NB4 (cell line): ENCODE results near the gene PLEKHG4B.

Experiments
- POLR2A ChIP-seq: IDR thresholded peaks from 2 replicates; pipeline ENCODE4 v1.6.1; 2011; ENCODE audit warnings: mild to moderate bottlenecking; ENCODE audit not compliant: insufficient read length; ENCODE audit errors: extremely low read depth
- TF ChIP-seq, protein P1 (sequence below): IDR thresholded peaks from one replicate; pipeline ENCODE4 v1.5.1; 2012; ENCODE audit warnings: low read depth, low read length
- TF ChIP-seq, protein P2 (sequence below): IDR thresholded peaks from 2 replicates; pipeline ENCODE4 v1.6.1; 2011; ENCODE audit warnings: low read depth, low read length

DNA sequence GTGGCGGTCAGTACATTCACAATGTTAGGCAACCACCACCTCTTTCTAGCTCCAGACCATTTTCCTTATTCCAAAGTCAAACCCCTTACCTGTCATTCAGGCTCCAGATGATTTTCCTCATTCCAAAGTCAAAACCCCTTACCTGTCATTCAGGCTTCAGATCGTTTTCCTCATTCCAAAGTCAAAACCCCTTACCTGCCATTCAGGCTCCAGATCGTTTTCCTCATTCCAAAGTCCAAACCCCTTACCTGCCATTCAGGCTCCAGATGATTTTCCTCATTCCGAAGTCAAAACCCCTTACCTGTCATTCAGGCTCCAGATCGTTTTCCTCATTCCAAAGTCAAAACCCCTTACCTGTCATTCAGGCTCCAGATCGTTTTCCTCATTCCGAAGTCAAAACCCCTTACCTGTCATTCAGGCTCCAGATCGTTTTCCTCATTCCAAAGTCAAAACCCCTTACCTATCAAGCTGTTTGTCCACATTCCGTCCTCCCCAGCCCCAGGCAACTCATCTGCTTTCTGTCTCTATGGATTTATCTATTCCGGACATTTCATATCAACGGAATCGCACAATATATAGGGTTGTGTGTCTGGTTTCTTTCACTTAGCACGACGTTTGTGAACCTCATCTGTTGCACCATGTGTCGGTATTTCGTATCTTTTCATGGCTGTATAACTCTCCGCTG lies 5.2 kb downstream of the PLEKHG4B start:
- TF ChIP-seq, protein P1, sequence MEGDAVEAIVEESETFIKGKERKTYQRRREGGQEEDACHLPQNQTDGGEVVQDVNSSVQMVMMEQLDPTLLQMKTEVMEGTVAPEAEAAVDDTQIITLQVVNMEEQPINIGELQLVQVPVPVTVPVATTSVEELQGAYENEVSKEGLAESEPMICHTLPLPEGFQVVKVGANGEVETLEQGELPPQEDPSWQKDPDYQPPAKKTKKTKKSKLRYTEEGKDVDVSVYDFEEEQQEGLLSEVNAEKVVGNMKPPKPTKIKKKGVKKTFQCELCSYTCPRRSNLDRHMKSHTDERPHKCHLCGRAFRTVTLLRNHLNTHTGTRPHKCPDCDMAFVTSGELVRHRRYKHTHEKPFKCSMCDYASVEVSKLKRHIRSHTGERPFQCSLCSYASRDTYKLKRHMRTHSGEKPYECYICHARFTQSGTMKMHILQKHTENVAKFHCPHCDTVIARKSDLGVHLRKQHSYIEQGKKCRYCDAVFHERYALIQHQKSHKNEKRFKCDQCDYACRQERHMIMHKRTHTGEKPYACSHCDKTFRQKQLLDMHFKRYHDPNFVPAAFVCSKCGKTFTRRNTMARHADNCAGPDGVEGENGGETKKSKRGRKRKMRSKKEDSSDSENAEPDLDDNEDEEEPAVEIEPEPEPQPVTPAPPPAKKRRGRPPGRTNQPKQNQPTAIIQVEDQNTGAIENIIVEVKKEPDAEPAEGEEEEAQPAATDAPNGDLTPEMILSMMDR, result no peak
- no peak for TF ChIP-seq POLR2A
- TF ChIP-seq, protein P2, sequence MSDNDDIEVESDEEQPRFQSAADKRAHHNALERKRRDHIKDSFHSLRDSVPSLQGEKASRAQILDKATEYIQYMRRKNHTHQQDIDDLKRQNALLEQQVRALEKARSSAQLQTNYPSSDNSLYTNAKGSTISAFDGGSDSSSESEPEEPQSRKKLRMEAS, result no peak
